Upper lobe of left lung (tissue), 6 donors: ENCODE results near the gene TPD52L1. TPM values are rescaled to one million over a fixed set of nuclear protein-coding genes. Genes with fewer than 3 reads are reported as not detected.

Experiments
- ATAC-seq, 2 donors: fragments of 200-7000 bp; cut with Tn5 transposase; one replicate each; pipeline ENCODE4 v1.9.1; 2022; ENCODE audit warnings: mild to moderate bottlenecking in 2 of 2, moderate library complexity in 2 of 2; ENCODE audit not compliant: low FRiP score in 2 of 2
- DNase-seq, 2 donors: peaks; one replicate each; pipeline ENCODE4 v3.0.0-alpha.2; 2019 to 2020
- H3K27ac ChIP-seq, 4 donors: fragments of 200-600 bp; sonication (generic); one replicate each; pipeline ENCODE4 v1.5.1; 2016 to 2019
- H3K27me3 ChIP-seq, 4 donors: fragments of 200-600 bp; sonication (generic); one replicate each; pipeline ENCODE4 v1.5.1; 2017 to 2019
- H3K36me3 ChIP-seq, 4 donors: fragments of 200-600 bp; sonication (generic); one replicate each; pipeline ENCODE4 v1.5.1; 2016 to 2019
- H3K4me1 ChIP-seq, 4 donors: fragments of 200-600 bp; sonication (generic); one replicate each; pipeline ENCODE4 v1.5.1; 2018 to 2019
- H3K4me3 ChIP-seq, 4 donors: fragments of 200-600 bp; sonication (generic); one replicate each; pipeline ENCODE4 v1.5.1; 2017 to 2019; ENCODE audit warnings: mild to moderate bottlenecking in 2 of 4, moderate library complexity in 1 of 4
- H3K9me3 ChIP-seq, 4 donors: fragments of 200-600 bp; sonication (generic); one replicate each; pipeline ENCODE4 v1.5.1; 2018 to 2019
- EP300 ChIP-seq, 4 donors: sonication (generic); formaldehyde crosslinking; IDR thresholded peaks; one replicate each; pipeline ENCODE4 v1.5.1; 2017; ENCODE audit warnings: antibody characterized with exemption in 4 of 4, control low read depth in 2 of 4
- POLR2A ChIP-seq, 4 donors: fragments of 450-650 bp; IDR thresholded peaks; one replicate each; pipeline ENCODE4 v1.5.1; 2016 to 2017; ENCODE audit warnings: antibody characterized with exemption in 4 of 4, mild to moderate bottlenecking in 2 of 4
- POLR2AphosphoS5 ChIP-seq, 2 donors: sonication (generic); formaldehyde crosslinking; IDR thresholded peaks; one replicate each; pipeline ENCODE4 v1.5.1; 2017; ENCODE audit warnings: antibody characterized with exemption in 2 of 2
- WGBS, 2 donors: methylation state at CpG; one replicate each; pipeline ENCODE4 v1.1.5; 2017 to 2018; 5-methylcytosine and 5-hydroxymethylcytosine counted together
- total RNA-seq, 6 donors: library from RNA; depleted of rRNA in 4 of 6; stranded (reverse); fragments of >200 nt in 4 of 6; gene quantifications; one replicate each; pipeline versions ENCODE4 v1.1.0 to v1.2.1, GENCODE V29; 2016 to 2021
- TF ChIP-seq, protein P1 (sequence below), 6 experiments: fragments of 450-650 bp in 4 of 6; fragments of 200-600 bp in 2 of 6; sonication (generic) in 2 of 6; IDR thresholded peaks; one replicate each; pipeline ENCODE4 v1.5.1; 2016 to 2019; ENCODE audit warnings: antibody characterized with exemption in 6 of 6
- donor health status: DM: no; HTN: no; CAD: no; lungs with moderate emphysema.
- donor health status: DM: no; HTN: yes; CAD: no; lungs with severe emphysema.

TPD52L1 gene
- total RNA-seq, 6 donors from 2014 or later, result 15.5 to 63.4 (median 32.2) TPM

DNA sequence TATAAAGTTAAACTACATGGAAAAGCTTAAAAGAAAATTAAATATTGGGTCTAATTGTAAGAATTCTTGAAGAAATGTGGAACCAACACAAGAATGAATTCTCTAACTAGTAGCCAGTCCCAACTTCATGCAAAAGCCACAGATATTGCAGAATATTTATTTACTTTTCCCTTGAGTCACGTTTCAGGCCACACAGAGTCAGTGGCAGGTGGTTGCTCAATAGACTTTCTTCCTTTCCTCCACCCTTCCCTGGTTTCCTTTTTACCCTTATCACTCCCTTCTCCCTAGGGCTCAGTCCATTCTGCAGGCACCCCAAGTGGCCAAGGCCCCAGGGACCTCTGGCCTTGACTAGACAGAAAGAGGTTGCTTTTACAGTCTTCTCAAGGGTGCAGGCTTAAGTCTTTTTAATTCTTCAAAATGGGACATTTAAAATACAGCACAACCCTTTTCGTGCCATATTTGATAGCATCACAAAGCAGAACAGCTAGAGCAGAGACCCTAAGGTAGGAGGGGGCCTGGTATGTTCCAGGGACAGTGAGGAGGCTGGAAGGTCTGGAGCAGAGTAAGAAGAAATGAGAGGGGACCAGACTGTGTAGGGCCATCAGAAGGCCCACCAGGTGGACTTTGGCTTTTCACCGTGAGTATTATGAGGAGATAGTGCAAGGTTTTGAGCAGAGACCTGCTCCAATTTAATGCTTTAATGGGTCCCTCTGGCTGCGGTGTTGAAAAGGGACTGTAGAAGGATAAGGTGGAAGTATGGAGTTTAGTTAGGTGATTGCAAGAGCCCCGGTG lies 83.2 kb downstream of the TPD52L1 start:
- WGBS, 2 donors, result 78% methylated on average over 5 of the region's 5 CpGs
- Histone ChIP-seq H3K27ac (no peak overlapping the region), H3K9me3 (peaks cover 0 to 6% (median 0%) of the 10 kb centered on the region in 4 donors), H3K36me3 (no peaks in the 10 kb centered on the region), H3K4me3 (no peak overlapping the region), H3K27me3 (no peaks in the 10 kb centered on the region), H3K4me1 (no peaks in the 10 kb centered on the region)
- ATAC-seq (no peak), DNase-seq (no peak)
- no peak for TF ChIP-seq POLR2AphosphoS5 (IDR thresholded peaks at IDR 0.05)

DNA sequence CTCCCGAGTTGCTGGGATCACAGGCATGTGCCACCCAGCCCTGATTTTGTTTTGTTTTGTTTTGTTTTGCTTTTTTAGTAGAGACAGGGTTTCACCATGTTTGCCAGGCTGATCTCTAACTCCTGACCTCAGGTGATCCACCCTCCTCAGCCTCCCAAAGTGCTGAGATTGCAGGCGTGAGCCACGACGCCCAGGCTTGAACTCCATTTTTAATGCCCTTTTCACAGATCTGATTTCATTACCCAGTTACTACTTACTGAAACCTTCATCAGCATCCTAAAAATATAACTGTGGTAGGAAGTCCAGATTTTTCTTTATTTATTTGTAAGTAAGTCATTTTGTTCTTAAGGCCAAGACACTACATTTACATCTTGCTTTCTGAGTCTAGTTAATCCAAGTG lies 84.2 kb downstream of the TPD52L1 start:
- Histone ChIP-seq H3K9me3 (peaks cover 0 to 6% (median 0%) of the 10 kb centered on the region in 4 donors), H3K27me3 (no peaks in the 10 kb centered on the region), H3K4me1 (no peaks in the 10 kb centered on the region), H3K4me3 (no peak overlapping the region), H3K36me3 (no peaks in the 10 kb centered on the region), H3K27ac (no peak overlapping the region)
- ATAC-seq (no peak), DNase-seq (no peak)
- WGBS, 2 donors, result 89 to 97% methylated on average over 4 of the region's 4 CpGs
- TF ChIP-seq POLR2AphosphoS5 (IDR thresholded peaks at IDR 0.05), result no peak
- no peak for TF ChIP-seq POLR2A (IDR thresholded peaks at IDR 0.05)
- TF ChIP-seq EP300 (IDR thresholded peaks at IDR 0.05), result no peak
- TF ChIP-seq, protein P1, sequence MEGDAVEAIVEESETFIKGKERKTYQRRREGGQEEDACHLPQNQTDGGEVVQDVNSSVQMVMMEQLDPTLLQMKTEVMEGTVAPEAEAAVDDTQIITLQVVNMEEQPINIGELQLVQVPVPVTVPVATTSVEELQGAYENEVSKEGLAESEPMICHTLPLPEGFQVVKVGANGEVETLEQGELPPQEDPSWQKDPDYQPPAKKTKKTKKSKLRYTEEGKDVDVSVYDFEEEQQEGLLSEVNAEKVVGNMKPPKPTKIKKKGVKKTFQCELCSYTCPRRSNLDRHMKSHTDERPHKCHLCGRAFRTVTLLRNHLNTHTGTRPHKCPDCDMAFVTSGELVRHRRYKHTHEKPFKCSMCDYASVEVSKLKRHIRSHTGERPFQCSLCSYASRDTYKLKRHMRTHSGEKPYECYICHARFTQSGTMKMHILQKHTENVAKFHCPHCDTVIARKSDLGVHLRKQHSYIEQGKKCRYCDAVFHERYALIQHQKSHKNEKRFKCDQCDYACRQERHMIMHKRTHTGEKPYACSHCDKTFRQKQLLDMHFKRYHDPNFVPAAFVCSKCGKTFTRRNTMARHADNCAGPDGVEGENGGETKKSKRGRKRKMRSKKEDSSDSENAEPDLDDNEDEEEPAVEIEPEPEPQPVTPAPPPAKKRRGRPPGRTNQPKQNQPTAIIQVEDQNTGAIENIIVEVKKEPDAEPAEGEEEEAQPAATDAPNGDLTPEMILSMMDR (IDR thresholded peaks at IDR 0.05), result no peak

DNA sequence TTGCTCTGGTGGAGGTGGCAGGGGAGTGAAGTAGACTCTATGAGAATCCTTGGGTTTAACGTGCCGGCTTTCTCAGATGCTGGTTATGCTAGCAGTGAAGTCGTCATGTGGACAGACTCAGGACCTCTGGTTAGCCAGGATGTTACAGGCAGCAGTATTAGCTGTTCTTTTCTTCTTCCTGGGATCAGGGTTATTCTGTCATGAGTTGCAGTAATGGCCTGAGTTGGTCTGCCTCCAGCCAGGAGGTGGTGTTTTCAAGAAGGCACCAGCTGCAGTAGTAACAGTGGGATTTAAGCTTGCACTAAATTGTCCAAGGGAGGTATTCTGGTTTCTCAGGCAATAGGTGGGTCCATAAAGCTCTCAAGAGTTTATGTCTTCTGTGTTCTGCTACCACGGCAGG lies 91.5 kb downstream of the TPD52L1 start:
- Histone ChIP-seq H3K27ac (no peak overlapping the region), H3K36me3 (no peaks in the 10 kb centered on the region), H3K27me3 (no peaks in the 10 kb centered on the region), H3K9me3 (peaks cover 0 to 6% (median 0%) of the 10 kb centered on the region in 4 donors), H3K4me3 (no peak overlapping the region), H3K4me1 (no peaks in the 10 kb centered on the region)
- no peak for ATAC-seq
- DNase-seq, result no peak
- WGBS, 2 donors, result 86 to 89% methylated on average over 4 of the region's 4 CpGs
- TF ChIP-seq, protein P1 (IDR thresholded peaks at IDR 0.05), result no peak
- TF ChIP-seq POLR2AphosphoS5 (IDR thresholded peaks at IDR 0.05) (no peak), EP300 (IDR thresholded peaks at IDR 0.05) (no peak), POLR2A (IDR thresholded peaks at IDR 0.05) (no peak)

DNA sequence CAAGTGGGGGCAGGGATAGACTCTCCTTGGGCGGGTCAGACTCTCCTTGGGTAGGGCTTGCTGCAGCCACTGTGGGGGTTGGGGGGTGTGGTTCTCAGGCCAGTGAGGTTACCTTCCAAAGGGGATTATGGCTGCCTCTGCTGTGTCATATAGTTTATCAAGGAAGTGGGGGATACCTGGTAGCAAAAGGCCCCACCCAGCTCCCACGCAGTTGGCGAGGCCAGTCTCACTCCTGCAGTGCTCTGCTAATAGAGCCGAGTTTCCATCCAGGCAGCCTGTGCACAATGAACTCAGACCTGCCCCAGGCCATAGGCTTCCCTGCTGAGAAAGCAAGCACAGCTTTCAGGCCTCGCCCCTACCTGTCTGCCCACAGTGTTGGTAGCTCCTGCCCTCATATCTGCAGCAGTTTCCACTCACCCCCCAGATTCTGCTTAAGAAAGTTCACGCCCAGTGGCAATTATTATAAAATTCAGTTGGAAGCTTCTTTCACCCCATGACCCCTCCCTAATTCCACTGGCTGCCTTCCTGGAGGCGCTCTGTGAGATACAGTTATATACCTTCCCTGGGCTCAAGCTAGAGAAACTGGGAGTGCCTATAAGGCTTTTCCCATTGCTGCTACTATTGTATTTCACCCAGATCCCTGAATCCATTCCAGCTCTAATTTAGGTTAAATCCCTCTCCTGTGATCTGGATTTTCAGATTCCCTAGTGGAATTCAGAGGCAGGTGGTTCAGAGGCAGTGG lies 92.1 kb downstream of the TPD52L1 start:
- H3K4me1 ChIP-seq, result no peaks in the 10 kb centered on the region
- TF ChIP-seq EP300 (IDR thresholded peaks at IDR 0.05) (no peak), POLR2AphosphoS5 (IDR thresholded peaks at IDR 0.05) (no peak), POLR2A (IDR thresholded peaks at IDR 0.05) (no peak)
- TF ChIP-seq, protein P1 (IDR thresholded peaks at IDR 0.05), result no peak
- H3K9me3 ChIP-seq, result peaks cover 0 to 3% (median 0%) of the 10 kb centered on the region in 4 donors
- WGBS, 2 donors, result 85 to 94% methylated on average over 6 to 7 of the region's 7 CpGs
- H3K27me3 ChIP-seq, result no peaks in the 10 kb centered on the region
- H3K36me3 ChIP-seq, result no peaks in the 10 kb centered on the region
- no peak for DNase-seq
- H3K4me3 ChIP-seq, result no peak overlapping the region
- ATAC-seq, result no peak
- no peak overlapping the region for H3K27ac ChIP-seq

DNA sequence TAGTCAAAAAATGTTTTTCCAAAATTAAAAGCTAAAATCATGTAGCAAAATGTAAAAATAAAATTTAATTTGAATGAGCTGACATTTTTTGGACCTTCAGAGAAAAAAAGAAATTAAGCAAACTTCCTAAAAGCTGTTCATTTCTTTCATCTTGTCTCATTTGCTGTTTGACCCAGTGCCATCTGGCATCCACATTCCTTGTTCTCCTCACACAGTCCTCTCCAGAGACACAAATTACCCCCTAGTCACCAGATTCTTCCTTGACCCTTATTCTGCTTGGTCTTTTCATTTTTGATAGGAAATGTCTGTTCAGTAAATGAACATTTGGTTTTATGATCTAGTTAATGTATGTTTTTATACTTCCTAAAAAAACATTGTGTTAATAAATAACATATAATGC lies 93.0 kb downstream of the TPD52L1 start:
- Histone ChIP-seq H3K4me3 (no peak overlapping the region), H3K27me3 (no peaks in the 10 kb centered on the region), H3K9me3 (no peaks in the 10 kb centered on the region), H3K4me1 (no peaks in the 10 kb centered on the region), H3K36me3 (no peaks in the 10 kb centered on the region), H3K27ac (no peak overlapping the region)
- DNase-seq (no peak), ATAC-seq (no peak)
- TF ChIP-seq POLR2A (IDR thresholded peaks at IDR 0.05) (no peak), POLR2AphosphoS5 (IDR thresholded peaks at IDR 0.05) (no peak), EP300 (IDR thresholded peaks at IDR 0.05) (no peak)
- TF ChIP-seq, protein P1 (IDR thresholded peaks at IDR 0.05), result no peak
